ENCODE data around the gene ARHGAP18. TPM values are rescaled to one million over a fixed set of nuclear protein-coding genes. Genes with fewer than 3 reads are reported as not detected.

ARHGAP18 gene
- total RNA-seq, 1 donor from 2014 or later, result 16.3 TPM

DNA sequence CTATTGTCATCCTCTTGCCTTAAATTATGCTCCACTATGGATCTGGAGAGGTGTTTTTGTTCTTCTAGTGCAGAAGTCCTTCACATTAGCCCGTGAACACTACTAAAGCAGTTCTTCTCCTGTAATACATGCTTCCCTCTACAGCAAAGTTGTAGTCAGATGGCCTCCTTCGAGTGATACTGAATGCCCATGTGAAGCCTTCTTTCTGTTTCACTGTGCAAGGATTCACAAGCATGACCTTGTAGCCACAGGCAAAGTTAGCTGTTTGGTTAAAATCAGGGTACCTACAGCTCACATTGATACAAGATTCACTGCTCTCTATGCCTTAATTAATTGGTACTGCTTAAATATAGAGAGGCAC is 47.6 kb downstream of the ARHGAP18 start:
- Histone ChIP-seq H3K36me3 (ENCODE audit: control insufficient read depth, insufficient read depth, low read length) (peaks cover 1% of the 10 kb centered on the region), H3K27me3 (ENCODE audit: control insufficient read depth, insufficient read depth, low read length) (no peaks in the 10 kb centered on the region), H3K4me3 (ENCODE audit: low read depth, low read length) (no peak overlapping the region)
- no peak for DNase-seq (ENCODE audit: low read depth)
- TF ChIP-seq, protein P1, sequence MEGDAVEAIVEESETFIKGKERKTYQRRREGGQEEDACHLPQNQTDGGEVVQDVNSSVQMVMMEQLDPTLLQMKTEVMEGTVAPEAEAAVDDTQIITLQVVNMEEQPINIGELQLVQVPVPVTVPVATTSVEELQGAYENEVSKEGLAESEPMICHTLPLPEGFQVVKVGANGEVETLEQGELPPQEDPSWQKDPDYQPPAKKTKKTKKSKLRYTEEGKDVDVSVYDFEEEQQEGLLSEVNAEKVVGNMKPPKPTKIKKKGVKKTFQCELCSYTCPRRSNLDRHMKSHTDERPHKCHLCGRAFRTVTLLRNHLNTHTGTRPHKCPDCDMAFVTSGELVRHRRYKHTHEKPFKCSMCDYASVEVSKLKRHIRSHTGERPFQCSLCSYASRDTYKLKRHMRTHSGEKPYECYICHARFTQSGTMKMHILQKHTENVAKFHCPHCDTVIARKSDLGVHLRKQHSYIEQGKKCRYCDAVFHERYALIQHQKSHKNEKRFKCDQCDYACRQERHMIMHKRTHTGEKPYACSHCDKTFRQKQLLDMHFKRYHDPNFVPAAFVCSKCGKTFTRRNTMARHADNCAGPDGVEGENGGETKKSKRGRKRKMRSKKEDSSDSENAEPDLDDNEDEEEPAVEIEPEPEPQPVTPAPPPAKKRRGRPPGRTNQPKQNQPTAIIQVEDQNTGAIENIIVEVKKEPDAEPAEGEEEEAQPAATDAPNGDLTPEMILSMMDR (IDR thresholded peaks at IDR 0.05; ENCODE audit: insufficient read depth, low read length, poor library complexity, severe bottlenecking), result no peak

DNA sequence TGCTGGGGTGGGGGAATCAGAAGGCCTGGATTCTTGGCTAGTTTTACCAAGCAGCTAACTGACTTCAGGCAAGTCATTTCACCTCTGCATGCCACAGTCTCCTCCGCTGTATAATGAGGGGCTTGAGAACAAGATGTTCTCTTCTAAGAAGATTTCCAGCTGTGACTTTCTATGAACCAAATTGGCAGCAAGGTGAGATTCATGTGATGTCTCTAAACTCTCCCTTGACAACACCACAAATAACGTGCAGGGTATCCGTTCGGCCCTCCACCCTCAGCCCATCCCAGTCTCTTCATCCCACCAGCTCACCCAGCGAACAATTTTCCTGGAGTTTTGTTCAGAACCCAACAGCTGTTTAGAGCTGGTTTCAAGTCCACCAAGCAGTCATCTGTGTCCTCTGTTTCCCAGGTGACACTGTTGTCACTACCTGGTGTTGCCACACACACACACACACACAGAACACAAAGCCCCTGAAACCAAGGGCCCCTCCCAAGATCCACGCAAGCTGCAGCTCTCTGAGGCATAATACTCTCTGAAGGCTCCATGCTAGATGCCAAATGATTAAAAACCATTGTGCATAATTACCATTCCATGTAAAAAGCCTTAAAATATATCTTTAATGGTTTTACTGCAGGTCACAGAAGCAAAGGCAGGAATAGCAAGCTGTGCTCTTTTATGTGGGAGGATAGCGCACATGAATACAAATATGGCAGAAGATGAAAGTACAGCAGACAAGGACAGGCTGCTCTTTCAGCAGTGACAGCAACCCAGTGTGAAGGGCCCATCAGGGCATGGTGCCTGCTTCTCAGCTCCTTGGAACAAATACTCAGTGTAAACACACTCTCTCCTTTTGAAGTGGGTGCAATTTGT is 48.2 kb downstream of the ARHGAP18 start:
- TF ChIP-seq, protein P1 (IDR thresholded peaks at IDR 0.05; ENCODE audit: insufficient read depth, low read length, poor library complexity, severe bottlenecking), result no peak
- DNase-seq (ENCODE audit: low read depth), result no peak
- Histone ChIP-seq H3K4me3 (ENCODE audit: low read depth, low read length) (no peak overlapping the region), H3K27me3 (ENCODE audit: control insufficient read depth, insufficient read depth, low read length) (no peaks in the 10 kb centered on the region), H3K36me3 (ENCODE audit: control insufficient read depth, insufficient read depth, low read length) (peaks cover 1% of the 10 kb centered on the region)

DNA sequence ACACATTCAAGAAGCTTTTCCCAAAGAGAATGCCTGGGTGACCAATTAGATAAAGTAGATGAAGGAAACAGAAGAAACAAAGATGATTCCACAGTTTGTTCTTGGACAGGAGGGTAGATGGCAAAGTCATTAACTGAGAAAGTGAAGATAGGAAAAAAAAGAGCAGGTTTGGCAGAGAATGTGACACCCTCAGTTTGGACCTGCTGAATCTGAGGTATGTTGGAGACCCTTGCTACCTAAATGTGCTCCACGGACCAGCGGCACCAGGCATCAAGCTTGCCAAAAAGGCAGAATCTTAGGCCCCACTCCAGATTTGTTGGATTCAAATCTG is 49.7 kb downstream of the ARHGAP18 start:
- H3K27me3 ChIP-seq (ENCODE audit: control insufficient read depth, insufficient read depth, low read length), result no peaks in the 10 kb centered on the region
- no peak for DNase-seq (ENCODE audit: low read depth)
- no peaks in the 10 kb centered on the region for H3K36me3 ChIP-seq (ENCODE audit: control insufficient read depth, insufficient read depth, low read length)
- no peak overlapping the region for H3K4me3 ChIP-seq (ENCODE audit: low read depth, low read length)
- TF ChIP-seq, protein P1 (IDR thresholded peaks at IDR 0.05; ENCODE audit: insufficient read depth, low read length, poor library complexity, severe bottlenecking), result no peak

DNA sequence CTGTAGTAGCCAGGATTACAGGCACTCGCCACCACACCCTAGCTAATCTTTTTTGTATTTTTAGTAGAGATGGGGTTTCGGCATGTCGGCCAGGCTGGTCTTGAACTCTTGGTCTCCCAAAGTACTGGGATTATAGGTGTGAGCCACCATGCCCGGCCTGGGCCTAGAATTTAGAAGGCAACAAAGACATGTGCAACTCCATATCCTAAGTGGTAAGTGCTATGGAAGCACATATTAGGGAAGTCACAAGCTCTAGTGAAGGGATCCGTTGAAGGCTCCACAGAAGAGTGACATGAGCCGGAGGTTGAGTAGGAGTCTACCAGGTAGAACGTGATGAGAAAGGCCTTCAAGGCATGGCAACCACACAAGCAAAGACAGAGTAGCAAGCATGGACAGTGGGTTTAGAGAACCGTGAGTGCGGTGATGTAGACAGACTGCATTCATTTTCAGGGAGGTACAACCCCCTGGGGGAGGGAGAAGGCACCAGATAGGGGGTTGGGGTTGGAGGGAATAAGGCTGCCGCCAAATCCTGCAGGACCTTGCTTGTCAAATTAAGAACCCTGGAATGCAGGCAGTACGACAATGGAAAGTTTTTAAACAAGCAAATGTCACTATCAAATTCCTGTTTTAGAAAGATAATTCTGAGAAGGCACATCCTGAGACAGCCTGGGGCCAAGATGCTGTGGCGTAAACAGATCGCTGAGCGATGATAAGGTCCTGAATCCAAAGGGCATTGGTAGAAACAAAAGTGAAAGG is 50.2 kb downstream of the ARHGAP18 start:
- no peak for DNase-seq (ENCODE audit: low read depth)
- TF ChIP-seq, protein P1 (IDR thresholded peaks at IDR 0.05; ENCODE audit: insufficient read depth, low read length, poor library complexity, severe bottlenecking), result no peak
- Histone ChIP-seq H3K27me3 (ENCODE audit: control insufficient read depth, insufficient read depth, low read length) (no peaks in the 10 kb centered on the region), H3K36me3 (ENCODE audit: control insufficient read depth, insufficient read depth, low read length) (no peaks in the 10 kb centered on the region), H3K4me3 (ENCODE audit: low read depth, low read length) (no peak overlapping the region)

DNA sequence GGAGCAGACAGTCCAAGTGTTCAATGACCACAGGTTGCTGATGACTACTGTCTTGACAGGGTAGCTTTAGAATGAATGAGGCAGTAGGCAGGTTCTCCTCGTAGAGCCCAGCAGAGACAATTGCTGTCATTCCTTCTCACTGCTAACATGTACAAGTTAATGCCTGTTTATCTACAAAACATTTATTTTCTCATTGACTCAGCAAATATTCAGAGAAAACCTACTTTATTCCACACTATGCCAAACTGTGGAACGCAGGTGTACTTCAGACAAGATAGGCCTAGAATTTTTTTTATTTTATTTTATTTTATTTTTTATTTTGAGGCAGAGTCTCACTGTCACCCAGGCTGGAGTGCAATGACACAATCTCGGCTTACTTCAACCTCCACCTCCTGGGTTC is 50.8 kb downstream of the ARHGAP18 start:
- TF ChIP-seq, protein P1 (IDR thresholded peaks at IDR 0.05; ENCODE audit: insufficient read depth, low read length, poor library complexity, severe bottlenecking), result no peak
- DNase-seq (ENCODE audit: low read depth), result no peak
- H3K4me3 ChIP-seq (ENCODE audit: low read depth, low read length), result no peak overlapping the region
- no peaks in the 10 kb centered on the region for H3K27me3 ChIP-seq (ENCODE audit: control insufficient read depth, insufficient read depth, low read length)
- H3K36me3 ChIP-seq (ENCODE audit: control insufficient read depth, insufficient read depth, low read length), result no peaks in the 10 kb centered on the region

Measured in kidney epithelial cell (primary cell).